Measurements from ENCODE around the gene SPATA13. TPM values are rescaled to one million over a fixed set of nuclear protein-coding genes. Genes with fewer than 3 reads are reported as not detected.

SPATA13 gene
- total and polyA plus RNA-seq, 2 donors (not counting 3 experiments of a cell fraction or from before 2014, with no cell fraction given), result 6.6 to 12.9 TPM

DNA sequence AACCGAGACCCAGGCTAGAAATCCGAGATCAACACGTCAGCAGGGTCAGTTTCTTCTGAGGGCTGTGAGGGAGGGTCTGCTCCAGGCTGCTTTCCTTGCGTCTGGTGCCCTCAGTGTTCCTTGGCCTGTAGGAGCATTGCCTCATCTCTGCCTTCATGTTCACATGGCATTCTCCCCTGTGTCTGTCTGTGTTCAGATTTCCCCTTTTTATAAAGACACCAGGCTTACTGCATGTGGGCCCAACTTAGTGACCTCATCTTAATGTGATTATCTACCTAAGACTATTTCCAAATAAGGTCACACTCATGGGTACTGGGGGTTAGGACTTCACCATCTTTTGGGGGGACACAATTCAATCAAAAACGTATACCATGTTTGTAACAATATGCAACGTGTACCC, 91.6 kb downstream of the SPATA13 start:
- TF ChIP-seq MAX (IDR thresholded peaks at IDR 0.05; ENCODE audit: insufficient read depth, insufficient read length) (no peak), GATA2 (IDR thresholded peaks at IDR 0.05; ENCODE audit: insufficient read depth, insufficient read length, low read depth, low read length) (no peak), EZH2 (IDR thresholded peaks at IDR 0.05; ENCODE audit: borderline replicate concordance, low read depth, low read length, severe bottlenecking) (no peak), MYC (IDR thresholded peaks at IDR 0.05; ENCODE audit: low read depth, low read length) (no peak), POLR2AphosphoS5 (IDR thresholded peaks at IDR 0.05; ENCODE audit: insufficient read depth, low read depth, low read length) (no peak), POLR2A (IDR thresholded peaks at IDR 0.05; ENCODE audit: low read depth, low read length) (no peak), JUN (IDR thresholded peaks at IDR 0.05; ENCODE audit: borderline replicate concordance, insufficient read depth, insufficient read length, low read depth) (no peak), FOS (IDR thresholded peaks at IDR 0.05; ENCODE audit: borderline replicate concordance, insufficient read depth, low read length) (no peak)
- TF ChIP-seq, protein P1, sequence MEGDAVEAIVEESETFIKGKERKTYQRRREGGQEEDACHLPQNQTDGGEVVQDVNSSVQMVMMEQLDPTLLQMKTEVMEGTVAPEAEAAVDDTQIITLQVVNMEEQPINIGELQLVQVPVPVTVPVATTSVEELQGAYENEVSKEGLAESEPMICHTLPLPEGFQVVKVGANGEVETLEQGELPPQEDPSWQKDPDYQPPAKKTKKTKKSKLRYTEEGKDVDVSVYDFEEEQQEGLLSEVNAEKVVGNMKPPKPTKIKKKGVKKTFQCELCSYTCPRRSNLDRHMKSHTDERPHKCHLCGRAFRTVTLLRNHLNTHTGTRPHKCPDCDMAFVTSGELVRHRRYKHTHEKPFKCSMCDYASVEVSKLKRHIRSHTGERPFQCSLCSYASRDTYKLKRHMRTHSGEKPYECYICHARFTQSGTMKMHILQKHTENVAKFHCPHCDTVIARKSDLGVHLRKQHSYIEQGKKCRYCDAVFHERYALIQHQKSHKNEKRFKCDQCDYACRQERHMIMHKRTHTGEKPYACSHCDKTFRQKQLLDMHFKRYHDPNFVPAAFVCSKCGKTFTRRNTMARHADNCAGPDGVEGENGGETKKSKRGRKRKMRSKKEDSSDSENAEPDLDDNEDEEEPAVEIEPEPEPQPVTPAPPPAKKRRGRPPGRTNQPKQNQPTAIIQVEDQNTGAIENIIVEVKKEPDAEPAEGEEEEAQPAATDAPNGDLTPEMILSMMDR (IDR thresholded peaks at IDR 0.05; ENCODE audit: extremely low read depth in 1 of 2, insufficient read depth in 1 of 2, low read depth in 1 of 2, low read length in 2 of 2), result no peak
- H4K20me1 ChIP-seq (replicated peaks; ENCODE audit: control insufficient read depth, extremely low read depth, insufficient read depth, low read length), result no peaks in the 10 kb centered on the region
- no TSS peak for BruUV-seq (replicated peaks)
- no peak overlapping the region for H3K27ac ChIP-seq (ENCODE audit: insufficient read depth, low read depth, low read length)
- FAIRE-seq (no peak), DNase-seq (ENCODE audit: low read depth, low spot score) (no peak)
- intact Hi-C loops (cut with micrococcal nuclease) (no loop called here), dilution Hi-C loops (cut with MboI; ENCODE audit: extremely low pct_ligation_motif_present, low sequenced_read_pairs) (no loop called here)
- H3K4me2 ChIP-seq (ENCODE audit: insufficient read depth, low read length), result no peak overlapping the region
- H3K4me1 ChIP-seq (ENCODE audit: control insufficient read depth, extremely low read depth, insufficient read depth, low read length), result no peaks in the 10 kb centered on the region
- no peaks in the 10 kb centered on the region for H3K9me3 ChIP-seq (replicated peaks; ENCODE audit: control insufficient read depth, insufficient read depth, low read length)
- H3K9me1 ChIP-seq (replicated peaks; ENCODE audit: control insufficient read depth, extremely low read depth, insufficient read depth, low read length), result no peaks in the 10 kb centered on the region
- ChIA-PET CTCF (no interaction called here), POLR2A (no interaction called here)
- no peak overlapping the region for H2AFZ ChIP-seq (ENCODE audit: low read depth, low read length)
- no peaks in the 10 kb centered on the region for H3K79me2 ChIP-seq (ENCODE audit: control insufficient read depth, insufficient read depth, low read length)
- no peaks in the 10 kb centered on the region for H3K36me3 ChIP-seq (ENCODE audit: control insufficient read depth in 2 of 2, extremely low read depth in 1 of 2, insufficient read depth in 2 of 2, low read length in 2 of 2)
- no peak overlapping the region for H3K9ac ChIP-seq (replicated peaks; ENCODE audit: extremely low read depth, insufficient read depth, low read length)
- H3K4me3 ChIP-seq (replicated peaks in 1 of 3; ENCODE audit: insufficient read depth in 1 of 3, low read depth in 1 of 3, low read length in 3 of 3), result no peak overlapping the region
- no peaks in the 10 kb centered on the region for H3K27me3 ChIP-seq (ENCODE audit: control insufficient read depth in 2 of 2, insufficient read depth in 2 of 2, low read length in 2 of 2)

All from endothelial cell of umbilical vein (primary cell).